GF-D8 (cell line): ENCODE data around the gene FAAP100.
"Not testable (repeated sequence)": the region's sequence is repeated elsewhere in the genome, so short reads cannot be mapped to it uniquely, and the experiment has no call there.

Source experiments
- DNase-seq: peaks from one replicate; lab custom pipeline; 2025; lab: John Stamatoyannopoulos, UW

The FAAP100 gene

GRCh38 chr17:81552244-81553017 is at the start of gene FAAP100:
Gene FAAP100, minus strand, starts transcription at chr17:81552353. Its CDS starts 23 bp downstream, at chr17:81552330.
- peak; percentile 18 for DNase-seq

- peak; percentile 32 for DNase-seq
These were observed 49.5 kb upstream of the FAAP100 start for GRCh38 chr17:81601525-81602120.

GRCh38 chr17:81599719-81600486 is 47.8 kb upstream of the FAAP100 start:
- no peak for DNase-seq

- DNase-seq = no peak
These were observed 41.1 kb upstream of the FAAP100 start for GRCh38 chr17:81593105-81593871.

- no peak for DNase-seq
These were observed 39.8 kb upstream of the FAAP100 start for GRCh38 chr17:81591971-81592370.

GRCh38 chr17:81590121-81590520 is 38.0 kb upstream of the FAAP100 start:
- no peak for DNase-seq

GRCh38 chr17:81589612-81590011 is 37.5 kb upstream of the FAAP100 start:
- no peak for DNase-seq

GRCh38 chr17:81586096-81586495 is 33.9 kb upstream of the FAAP100 start:
- DNase-seq = no peak

- DNase-seq = not testable (repeated sequence)
These were observed 32.6 kb upstream of the FAAP100 start for GRCh38 chr17:81584771-81585170.

- DNase-seq = no peak
These were observed 31.6 kb upstream of the FAAP100 start for GRCh38 chr17:81583589-81584342.

GRCh38 chr17:81582749-81583148 is 30.6 kb upstream of the FAAP100 start:
- DNase-seq = no peak

GRCh38 chr17:81582341-81582740 is 30.2 kb upstream of the FAAP100 start:
- no peak for DNase-seq

GRCh38 chr17:81581758-81582157 is 29.6 kb upstream of the FAAP100 start:
- DNase-seq = no peak

- no peak for DNase-seq
These were observed 28.3 kb upstream of the FAAP100 start for GRCh38 chr17:81580481-81580880.

GRCh38 chr17:81579821-81580321 is 27.7 kb upstream of the FAAP100 start:
- no peak for DNase-seq

- DNase-seq = no peak
These were observed 27.1 kb upstream of the FAAP100 start for GRCh38 chr17:81579298-81579697.

GRCh38 chr17:81578561-81579225 is 26.5 kb upstream of the FAAP100 start:
- no peak for DNase-seq

GRCh38 chr17:81578038-81578441 is 25.9 kb upstream of the FAAP100 start:
- no peak for DNase-seq

- peak; percentile 54 for DNase-seq
These were observed 25.3 kb upstream of the FAAP100 start for GRCh38 chr17:81577278-81578000.
